ENCODE results near the gene RGS12.

- TF ChIP-seq, protein P1, sequence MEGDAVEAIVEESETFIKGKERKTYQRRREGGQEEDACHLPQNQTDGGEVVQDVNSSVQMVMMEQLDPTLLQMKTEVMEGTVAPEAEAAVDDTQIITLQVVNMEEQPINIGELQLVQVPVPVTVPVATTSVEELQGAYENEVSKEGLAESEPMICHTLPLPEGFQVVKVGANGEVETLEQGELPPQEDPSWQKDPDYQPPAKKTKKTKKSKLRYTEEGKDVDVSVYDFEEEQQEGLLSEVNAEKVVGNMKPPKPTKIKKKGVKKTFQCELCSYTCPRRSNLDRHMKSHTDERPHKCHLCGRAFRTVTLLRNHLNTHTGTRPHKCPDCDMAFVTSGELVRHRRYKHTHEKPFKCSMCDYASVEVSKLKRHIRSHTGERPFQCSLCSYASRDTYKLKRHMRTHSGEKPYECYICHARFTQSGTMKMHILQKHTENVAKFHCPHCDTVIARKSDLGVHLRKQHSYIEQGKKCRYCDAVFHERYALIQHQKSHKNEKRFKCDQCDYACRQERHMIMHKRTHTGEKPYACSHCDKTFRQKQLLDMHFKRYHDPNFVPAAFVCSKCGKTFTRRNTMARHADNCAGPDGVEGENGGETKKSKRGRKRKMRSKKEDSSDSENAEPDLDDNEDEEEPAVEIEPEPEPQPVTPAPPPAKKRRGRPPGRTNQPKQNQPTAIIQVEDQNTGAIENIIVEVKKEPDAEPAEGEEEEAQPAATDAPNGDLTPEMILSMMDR (IDR thresholded peaks at IDR 0.05 in 4 of 5, conservative IDR thresholded peaks at IDR 0.05 in 1 of 5): no peak
- TF ChIP-seq POLR2A (IDR thresholded peaks at IDR 0.05): no peak
These were observed 42.6 kb downstream of the RGS12 start for GRCh38 chr4:3335385-3335784.

Data from gastrocnemius medialis (tissue), 4 donors.